Adrenal gland (tissue), 12 donors: Measurements from ENCODE around the gene RBM11. TPM values are rescaled to one million over a fixed set of nuclear protein-coding genes. Genes with fewer than 3 reads are reported as not detected.

Experiments used
- DNase-seq, 7 donors: peaks; one replicate each; pipeline ENCODE4 v3.0.0-alpha.2; 2019 to 2020
- H3K27ac ChIP-seq, 5 donors: fragments of 200-600 bp; sonication (generic) in 4 of 5; 1 replicate in 3 of 5; 2 replicates in 2 of 5; pipeline versions ENCODE4 v1.5.1 to v1.8.0; 2016 to 2020; ENCODE audit warnings: mild to moderate bottlenecking in 1 of 5
- H3K27me3 ChIP-seq: fragments of 200-600 bp; 2 replicates; pipeline ENCODE4 v1.8.0; 2021
- H3K36me3 ChIP-seq, 2 donors: fragments of 200-600 bp; replicated peaks in 1 of 2; 1 replicate in 1 of 2; 2 replicates in 1 of 2; pipeline versions ENCODE4 v1.5.1 to v1.8.0; 2018 to 2022
- H3K4me1 ChIP-seq, 2 donors: fragments of 200-600 bp; replicated peaks in 1 of 2; 1 replicate in 1 of 2; 2 replicates in 1 of 2; pipeline versions ENCODE4 v1.5.1 to v1.8.0; 2018 to 2021
- H3K4me3 ChIP-seq, 4 donors: fragments of 200-600 bp; sonication (generic) in 3 of 4; one replicate each; pipeline ENCODE4 v1.5.1; 2016 to 2018
- H3K9me3 ChIP-seq, 3 donors: fragments of 200-600 bp; sonication (generic) in 1 of 3; replicated peaks in 1 of 3; 1 replicate in 2 of 3; 2 replicates in 1 of 3; pipeline versions ENCODE4 v1.5.1 to v1.8.0; 2016 to 2021
- POLR2A ChIP-seq, 2 donors: fragments of 450-650 bp; IDR thresholded peaks; one replicate each; pipeline ENCODE4 v1.6.1; 2017; ENCODE audit warnings: antibody characterized with exemption in 2 of 2, mild to moderate bottlenecking in 2 of 2, moderate library complexity in 1 of 2
- WGBS, 4 donors: extraction: QIAGEN DNeasy Blood & Tissue Kit in 2 of 4; methylation state at CpG; one replicate each; pipeline versions ENCODE4 v1.1.5 to v1.1.7; 2013 to 2017; 5-methylcytosine and 5-hydroxymethylcytosine counted together
- intact Hi-C, 2 donors: fragments of 100-400 bp; cut with DNase I; formaldehyde crosslinking; loops; one replicate each; pipeline versions ENCODE4 v1.14.1 to v1.15.0; 2022 to 2023
- polyA plus RNA-seq, 3 donors: library from polyadenylated mRNA; stranded (reverse); fragments of 200-250 nt in 2 of 3; fragments of 350-450 nt in 1 of 3; fragmentation: Illumina TruSeq in 1 of 3; extraction: RNeasy Lipid Tissue Mini Kit (QIAGEN cat#74804) in 1 of 3; gene quantifications; one replicate each; pipeline ENCODE4 v1.2.3, GENCODE V29; 2013 to 2014
- total RNA-seq, 9 donors: library from RNA; depleted of rRNA in 4 of 9; stranded (reverse); fragments of >200 nt in 4 of 9; fragments of 120-200 nt in 1 of 9; fragmentation: NEBNext Ultra II Directional in 1 of 9; extraction: Animal tissue kit (Norgen Biotek cat#: 25700) in 1 of 9; gene quantifications; one replicate each; pipeline versions ENCODE4 v1.1.0 to v1.2.4, GENCODE V29; 2013 to 2023
- TF ChIP-seq, protein P1 (sequence below), 6 experiments: fragments of 450-650 bp in 4 of 6; fragments of 200-600 bp in 2 of 6; sonication (generic) in 1 of 6; IDR thresholded peaks; 1 replicate in 5 of 6; 2 replicates in 1 of 6; pipeline versions ENCODE4 v1.5.1 to v1.8.0; 2016 to 2021; ENCODE audit warnings: antibody characterized with exemption in 6 of 6, mild to moderate bottlenecking in 2 of 6, moderate library complexity in 1 of 6
- donor health status: healthy with polysubstance abuse.
- donor health status: Bipolar disorder and iron deficiency.
- donor health status: DM: yes; HTN: yes; CAD: no.
- donor health status: DM: no; HTN: no; CAD: no.
- donor health status: DM: no; HTN: no; CAD: no.
- donor health status: DM: yes; HTN: yes; CAD: no.

Gene RBM11
- total and polyA plus RNA-seq, 12 donors = 0.84 to 53.7 (median 4.1) TPM

DNA sequence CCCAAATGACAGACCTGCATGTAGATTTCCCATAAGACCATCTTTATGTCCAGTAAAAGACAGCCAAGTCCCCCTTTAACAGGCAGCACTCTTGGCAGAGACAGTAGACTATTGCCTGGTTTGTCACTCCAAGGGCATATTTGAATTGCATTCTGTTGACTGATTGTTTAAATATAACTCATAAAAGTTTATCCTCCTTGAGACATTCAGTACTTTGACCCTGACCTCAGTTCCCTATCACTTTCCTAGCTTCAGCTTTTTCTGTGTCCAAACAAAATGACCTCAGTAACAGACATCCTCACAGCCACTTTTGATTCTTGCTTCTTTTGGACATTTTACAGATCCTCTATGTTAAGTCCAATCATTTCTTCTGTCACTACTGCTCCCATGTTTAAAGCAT, 51.1 kb downstream of the RBM11 start:
- Histone ChIP-seq H3K36me3 (no peaks in the 10 kb centered on the region), H3K4me1 (no peaks in the 10 kb centered on the region), H3K27ac (no peak overlapping the region), H3K4me3 (no peak overlapping the region), H3K27me3 (no peaks in the 10 kb centered on the region), H3K9me3 (no peaks in the 10 kb centered on the region)
- no peak for TF ChIP-seq POLR2A (IDR thresholded peaks at IDR 0.05)
- TF ChIP-seq, protein P1, sequence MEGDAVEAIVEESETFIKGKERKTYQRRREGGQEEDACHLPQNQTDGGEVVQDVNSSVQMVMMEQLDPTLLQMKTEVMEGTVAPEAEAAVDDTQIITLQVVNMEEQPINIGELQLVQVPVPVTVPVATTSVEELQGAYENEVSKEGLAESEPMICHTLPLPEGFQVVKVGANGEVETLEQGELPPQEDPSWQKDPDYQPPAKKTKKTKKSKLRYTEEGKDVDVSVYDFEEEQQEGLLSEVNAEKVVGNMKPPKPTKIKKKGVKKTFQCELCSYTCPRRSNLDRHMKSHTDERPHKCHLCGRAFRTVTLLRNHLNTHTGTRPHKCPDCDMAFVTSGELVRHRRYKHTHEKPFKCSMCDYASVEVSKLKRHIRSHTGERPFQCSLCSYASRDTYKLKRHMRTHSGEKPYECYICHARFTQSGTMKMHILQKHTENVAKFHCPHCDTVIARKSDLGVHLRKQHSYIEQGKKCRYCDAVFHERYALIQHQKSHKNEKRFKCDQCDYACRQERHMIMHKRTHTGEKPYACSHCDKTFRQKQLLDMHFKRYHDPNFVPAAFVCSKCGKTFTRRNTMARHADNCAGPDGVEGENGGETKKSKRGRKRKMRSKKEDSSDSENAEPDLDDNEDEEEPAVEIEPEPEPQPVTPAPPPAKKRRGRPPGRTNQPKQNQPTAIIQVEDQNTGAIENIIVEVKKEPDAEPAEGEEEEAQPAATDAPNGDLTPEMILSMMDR (IDR thresholded peaks at IDR 0.05) = no peak
- intact Hi-C loops = no loop called here
- no peak for DNase-seq

DNA sequence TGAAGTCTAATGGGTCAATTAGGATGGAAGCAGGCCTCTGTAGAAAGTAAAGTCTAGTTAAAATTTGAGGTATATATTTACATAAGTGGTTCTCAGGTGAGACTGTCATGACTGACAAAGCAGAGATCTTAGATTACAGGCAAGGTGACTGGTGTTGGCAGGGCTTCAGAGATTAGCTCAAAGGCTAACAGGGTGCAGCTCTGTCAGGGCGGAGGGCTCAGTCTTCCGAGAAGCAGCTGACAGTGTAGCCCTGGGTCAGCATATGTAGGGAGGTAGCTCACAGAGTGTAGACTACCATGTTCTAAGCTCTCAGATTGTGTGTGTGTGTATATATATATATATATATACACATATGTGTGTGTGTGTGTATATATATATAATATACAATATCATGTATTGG, 54.7 kb downstream of the RBM11 start:
- no peak overlapping the region for H3K4me3 ChIP-seq
- DNase-seq = no peak
- no peak overlapping the region for H3K27ac ChIP-seq
- TF ChIP-seq POLR2A (IDR thresholded peaks at IDR 0.05) = no peak
- TF ChIP-seq, protein P1 (IDR thresholded peaks at IDR 0.05) = no peak
- H3K4me1 ChIP-seq = no peaks in the 10 kb centered on the region
- WGBS, 4 donors = 68 to 89% (median 82%) methylated on average over 2 of the region's 2 CpGs
- no peaks in the 10 kb centered on the region for H3K36me3 ChIP-seq
- no peaks in the 10 kb centered on the region for H3K27me3 ChIP-seq
- intact Hi-C loops = no loop called here
- H3K9me3 ChIP-seq = no peaks in the 10 kb centered on the region

DNA sequence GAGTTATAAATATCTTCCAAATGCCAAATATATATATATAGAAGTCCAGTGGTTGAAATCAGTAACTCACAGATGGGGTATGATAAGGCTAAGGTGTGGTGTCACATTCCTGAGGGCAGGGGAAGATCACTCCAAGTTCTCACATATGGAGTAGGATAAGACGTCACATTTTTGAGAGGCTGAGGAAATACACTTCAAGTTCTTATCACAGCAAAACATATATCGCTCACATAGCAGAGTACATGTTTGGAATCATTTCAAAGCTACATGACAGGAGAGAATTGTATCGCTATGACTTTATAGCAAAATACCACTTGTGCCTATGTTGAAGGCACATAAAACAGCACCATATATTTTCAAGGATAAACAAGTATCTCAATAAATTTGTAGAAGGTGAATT, 55.1 kb downstream of the RBM11 start:
- Histone ChIP-seq H3K27me3 (no peaks in the 10 kb centered on the region), H3K4me1 (no peaks in the 10 kb centered on the region), H3K4me3 (no peak overlapping the region), H3K27ac (no peak overlapping the region), H3K36me3 (no peaks in the 10 kb centered on the region), H3K9me3 (no peaks in the 10 kb centered on the region)
- DNase-seq = no peak
- WGBS, 4 donors = 61 to 83% (median 77%) methylated on average over 3 of the region's 3 CpGs
- TF ChIP-seq, protein P1 (IDR thresholded peaks at IDR 0.05) = no peak
- no peak for TF ChIP-seq POLR2A (IDR thresholded peaks at IDR 0.05)
- intact Hi-C loops = no loop called here

DNA sequence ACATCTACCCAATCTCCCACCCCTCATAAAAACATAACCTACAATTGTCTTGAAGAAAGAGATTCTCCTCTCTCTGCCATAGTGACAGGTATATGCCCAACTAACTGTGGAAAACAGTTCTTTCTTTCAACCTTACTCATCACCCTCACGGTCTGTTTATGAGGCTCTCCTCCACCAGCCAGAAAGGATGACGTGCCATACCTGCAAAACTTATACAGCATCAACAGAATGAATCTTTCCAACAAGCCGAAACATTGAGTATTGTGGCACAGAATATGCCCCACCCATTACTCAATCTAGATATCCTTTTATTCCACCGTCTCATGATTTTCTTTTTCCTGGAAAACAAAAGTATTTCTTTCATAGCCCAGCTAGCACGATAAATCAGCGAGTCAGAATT, 55.7 kb downstream of the RBM11 start:
- H3K36me3 ChIP-seq = no peaks in the 10 kb centered on the region
- no peaks in the 10 kb centered on the region for H3K27me3 ChIP-seq
- 71 to 82% (median 79%) methylated on average over 6 of the region's 6 CpGs for WGBS, 4 donors
- H3K4me3 ChIP-seq = no peak overlapping the region
- no peak overlapping the region for H3K27ac ChIP-seq
- H3K4me1 ChIP-seq = no peaks in the 10 kb centered on the region
- DNase-seq = no peak
- H3K9me3 ChIP-seq = no peaks in the 10 kb centered on the region
- intact Hi-C loops = no loop called here
- TF ChIP-seq, protein P1 (IDR thresholded peaks at IDR 0.05) = no peak
- no peak for TF ChIP-seq POLR2A (IDR thresholded peaks at IDR 0.05)
